HepG2 (cell line): ENCODE measurements around the gene RALB. TPM values are rescaled to one million over a fixed set of nuclear protein-coding genes. Genes with fewer than 3 reads are reported as not detected.
A peak's percentile ranks its signal among the peaks of the same experiment; 100 is the strongest.

Experiments used
- ATAC-seq: fragments of 200-7000 bp; cut with Tn5 transposase; 3 replicates; pipeline ENCODE4 v1.9.1; 2020; ENCODE audit warnings: mild to moderate bottlenecking, moderate library complexity
- BruUV-seq: library from RNA; stranded (reverse); fragments of 400-500 nt; replicated peaks from 2 replicates; lab custom pipeline; 2021; lab: Mats Ljungman, UMichigan
- CTCF ChIA-PET: fragments of 300-600 bp; formaldehyde crosslinking; extraction: SDS; loops from one replicate; lab custom pipeline; 2021; ENCODE audit warnings: low total read pairs, inconsistent platforms, low intra/inter-chr PET ratio; lab: Yijun Ruan, JAX
- POLR2A ChIA-PET: fragments of 350-600 bp; sonication (Branson Sonifier 250); formaldehyde crosslinking; loops from one replicate; lab custom pipeline; 2020; ENCODE audit warnings: antibody characterized with exemption, inconsistent platforms; lab: Yijun Ruan, JAX
- DNase-seq: peaks from one replicate; pipeline ENCODE4 v3.0.0-alpha.2; 2015; ENCODE audit warnings: low spot score
- FAIRE-seq: peaks from 3 replicates; lab custom pipeline; 2011; peaks lifted over from hg19 to GRCh38; lab: Jason Lieb, UNC
- H2AFZ ChIP-seq: one replicate; pipeline ENCODE4 v1.6.1; 2011; ENCODE audit warnings: low read length, inconsistent platforms
- H3K27ac ChIP-seq: fragments of 300-600 bp; 3 replicates; pipeline ENCODE4 v1.8.0; 2011; ENCODE audit warnings: mixed run types, mild to moderate bottlenecking, mixed read lengths, low read length, inconsistent platforms; ENCODE audit not compliant: insufficient read depth; ENCODE audit errors: extremely low read length
- H3K27me3 ChIP-seq, 2 experiments: fragments of 200-600 bp in 1 of 2; 2 replicates in 1 of 2; 3 replicates in 1 of 2; pipeline versions ENCODE4 v1.6.0 to v1.8.0; 2011; ENCODE audit warnings: low read length in 2 of 2, mild to moderate bottlenecking in 2 of 2, moderate library complexity in 2 of 2, inconsistent platforms in 1 of 2; ENCODE audit not compliant: insufficient read depth in 2 of 2, control insufficient read depth in 1 of 2
- H3K36me3 ChIP-seq, 2 experiments: fragments of 200-600 bp in 1 of 2; replicated peaks in 1 of 2; 2 replicates in 1 of 2; 3 replicates in 1 of 2; pipeline versions ENCODE4 v1.5.1 to v1.8.0; 2011; ENCODE audit warnings: low read length in 2 of 2, inconsistent platforms in 1 of 2; ENCODE audit not compliant: insufficient read depth in 2 of 2, control insufficient read depth in 1 of 2
- H3K4me1 ChIP-seq: 2 replicates; pipeline ENCODE4 v1.5.1; 2012; ENCODE audit warnings: low read length, inconsistent platforms; ENCODE audit not compliant: insufficient read depth
- H3K4me2 ChIP-seq: 2 replicates; pipeline ENCODE4 v1.6.0; 2011; ENCODE audit warnings: low read depth, low read length, inconsistent platforms
- H3K4me3 ChIP-seq, 3 experiments: fragments of 200-600 bp in 1 of 3; sonication (generic), shearing (Covaris generic) in 1 of 3; replicated peaks in 1 of 3; 2 replicates each; pipeline ENCODE4 v1.5.1; 2011 to 2016; ENCODE audit warnings: low read length in 3 of 3, inconsistent platforms in 2 of 3, low read depth in 2 of 3, mild to moderate bottlenecking in 2 of 3, control low read depth in 1 of 3, mixed read lengths in 1 of 3; ENCODE audit not compliant: insufficient read depth in 1 of 3
- H3K79me2 ChIP-seq: one replicate; pipeline ENCODE4 v1.6.1; 2011; ENCODE audit warnings: low read length, inconsistent platforms; ENCODE audit not compliant: insufficient read depth
- H3K9ac ChIP-seq: 2 replicates; pipeline ENCODE4 v1.6.0; 2011; ENCODE audit warnings: mild to moderate bottlenecking, low read depth, low read length, inconsistent platforms; ENCODE audit not compliant: insufficient read depth
- H3K9me3 ChIP-seq: 2 replicates; pipeline ENCODE4 v1.5.1; 2012; ENCODE audit warnings: mild to moderate bottlenecking, low read length
- H4K20me1 ChIP-seq: 2 replicates; pipeline ENCODE4 v1.6.0; 2011; ENCODE audit warnings: inconsistent platforms, mild to moderate bottlenecking, low read length, moderate library complexity; ENCODE audit not compliant: insufficient read depth
- FOSL1 ChIP-seq: sonication (generic); formaldehyde crosslinking; IDR thresholded peaks from 2 replicates; pipeline ENCODE4 v1.9.0; 2021; ENCODE audit warnings: missing genetic modification reagents, borderline replicate concordance
- FOXP4 ChIP-seq: sonication (generic); formaldehyde crosslinking; IDR thresholded peaks from 2 replicates; pipeline ENCODE4 v1.4.0; 2020; ENCODE audit warnings: missing genetic modification reagents
- KDM5B ChIP-seq: sonication (generic); formaldehyde crosslinking; IDR thresholded peaks from 2 replicates; pipeline ENCODE4 v1.4.0; 2020; ENCODE audit warnings: missing genetic modification reagents, mild to moderate bottlenecking, borderline replicate concordance
- MAFF ChIP-seq: IDR thresholded peaks from 2 replicates; pipeline ENCODE4 v1.6.1; 2011; ENCODE audit warnings: low read depth, low read length, improper control_type of control experiment
- MBD4 ChIP-seq: IDR thresholded peaks from 2 replicates; pipeline ENCODE4 v1.6.1; 2012; ENCODE audit warnings: low read length, inconsistent platforms, borderline replicate concordance
- NFRKB ChIP-seq: fragments of 450-650 bp; IDR thresholded peaks from 2 replicates; pipeline ENCODE4 v1.6.1; 2017
- SIN3A ChIP-seq: IDR thresholded peaks from 2 replicates; pipeline ENCODE4 v1.6.1; 2011; ENCODE audit warnings: low read depth, mild to moderate bottlenecking, control low read depth, low read length, borderline replicate concordance
- TRAFD1 ChIP-seq: sonication (generic); formaldehyde crosslinking; IDR thresholded peaks from 2 replicates; pipeline ENCODE4 v1.5.1; 2020; ENCODE audit warnings: missing genetic modification reagents, mild to moderate bottlenecking, borderline replicate concordance
- ZBTB7B ChIP-seq: sonication (generic); formaldehyde crosslinking; IDR thresholded peaks from 2 replicates; pipeline ENCODE4 v1.4.0; 2020; ENCODE audit warnings: missing genetic modification reagents
- ZNF20 ChIP-seq: sonication (generic); formaldehyde crosslinking; IDR thresholded peaks from 2 replicates; pipeline ENCODE4 v1.4.0; 2020; ENCODE audit warnings: mild to moderate bottlenecking, moderate library complexity, missing genetic modification reagents
- ZNF317 ChIP-seq: sonication (generic); formaldehyde crosslinking; IDR thresholded peaks from 2 replicates; pipeline ENCODE4 v1.5.0; 2020; ENCODE audit warnings: mild to moderate bottlenecking, missing genetic modification reagents
- ZNF557 ChIP-seq: sonication (generic); formaldehyde crosslinking; IDR thresholded peaks from 2 replicates; pipeline ENCODE4 v1.4.0; 2020; ENCODE audit warnings: missing genetic modification reagents
- ZNF800 ChIP-seq: sonication (generic); formaldehyde crosslinking; IDR thresholded peaks from 2 replicates; pipeline ENCODE4 v1.4.0; 2020; ENCODE audit warnings: missing genetic modification reagents
- whole genome bisulfite sequencing: methylation state at CpG from one replicate; pipeline ENCODE4 v1.1.6; 2017; ENCODE audit warnings: low lambda C conversion rate; 5-methylcytosine and 5-hydroxymethylcytosine counted together
- in situ Hi-C: cut with HindIII; loops from 2 replicates; pipeline ENCODE4 v1.10.0; 2017; ENCODE audit warnings: low pct_unique_long_range_greater_than_20kb; ENCODE audit not compliant: extremely low pct_ligation_motif_present
- intact Hi-C: fragments of 100-400 bp; cut with micrococcal nuclease; formaldehyde crosslinking; loops from one replicate; pipeline ENCODE4 v1.10.0; 2022; ENCODE audit not compliant: unreplicated experiment
- polyA plus RNA-seq, 8 experiments: library from polyadenylated mRNA; depleted of rRNA in 3 of 8; stranded (reverse) in 7 of 8; unstranded in 1 of 8; fragments of >200 nt; fragmentation: Illumina TruSeq in 4 of 8; extraction: Trizol in 4 of 8; gene quantifications; 2 replicates each; pipeline versions ENCODE4 v1.2.1 to v1.2.3, GENCODE V29; 2011 to 2016; ENCODE audit warnings: low read depth in 4 of 8, missing spikeins in 1 of 8, mixed read lengths in 1 of 8; ENCODE audit not compliant: insufficient read depth in 1 of 8
- total RNA-seq, 5 experiments: library from RNA; depleted of rRNA; stranded (reverse); fragments of >200 nt; fragmentation: Illumina TruSeq; extraction: Trizol; gene quantifications; 2 replicates each; pipeline ENCODE4 v1.2.3, GENCODE V29; 2016; ENCODE audit warnings: low read depth in 1 of 5

Gene RALB
- total and polyA plus RNA-seq, 2 of the 13 experiments (the other 11 are each of a cell fraction or from before 2014, with no cell fraction given), result 37.8 to 43.2 TPM

GRCh38 chr2:120254178-120254577, 1.5 kb downstream of the RALB start:
- Histone ChIP-seq H3K9me3 (no peaks in the 10 kb centered on the region), H3K36me3 (no peaks in the 10 kb centered on the region), H3K4me3 (peak overlapping the region; percentile 70 to 87 (median 73)), H3K79me2 (peaks cover 38% of the 10 kb centered on the region), H3K4me1 (peaks cover 58% of the 10 kb centered on the region), H3K27ac (no peak overlapping the region), H3K27me3 (peaks cover 4 to 22% of the 10 kb centered on the region in 2 experiments; a peak in 2 of 5 replicates), H3K4me2 (peak overlapping the region; percentile 91), H4K20me1 (no peaks in the 10 kb centered on the region), H3K9ac (peak overlapping the region; percentile 70), H2AFZ (no peak overlapping the region)
- in situ Hi-C loops (no loop called here), intact Hi-C loops (loop anchor here (5.0 to 10.0 kb wide), 2 partner anchors 203 to 311 kb away; no protein-coding TSS in a partner anchor)
- ATAC-seq (no peak), FAIRE-seq (no peak), DNase-seq (no peak)
- no peak for TF ChIP-seq ZNF800 (CRISPR knock-in tag)
- no peak for TF ChIP-seq FOSL1 (CRISPR knock-in tag)
- no peak for TF ChIP-seq SIN3A
- TF ChIP-seq KDM5B (CRISPR knock-in tag), result no peak
- TF ChIP-seq ZNF557 (CRISPR knock-in tag), result no peak
- TF ChIP-seq ZNF20, result no peak
- no peak for TF ChIP-seq ZNF317 (CRISPR knock-in tag)
- no peak for TF ChIP-seq TRAFD1 (CRISPR knock-in tag)
- no peak for TF ChIP-seq FOXP4
- TF ChIP-seq MAFF, result no peak
- TF ChIP-seq NFRKB, result no peak
- no peak for TF ChIP-seq ZBTB7B (CRISPR knock-in tag)
- no peak for TF ChIP-seq MBD4
- CTCF ChIA-PET, result interaction anchor here (1.9 kb wide), 1 partner anchor 59 kb away, joined by 13 read pairs; no protein-coding TSS in a partner anchor
- POLR2A ChIA-PET, result interaction anchor here (0.8 kb wide), 1 partner anchor 59 kb away, joined by 4 read pairs; no protein-coding TSS in a partner anchor
- BruUV-seq, result no TSS peak
- WGBS, result 81% methylated on average over 8 of the region's 8 CpGs
